ENCODE data around the gene TRAPPC5. TPM values are rescaled to one million over a fixed set of nuclear protein-coding genes. Genes with fewer than 3 reads are reported as not detected.

The TRAPPC5 gene
- 100 to 1,000 TPM in 1 of 4 donors, 10 to 100 TPM in 3; 59.9 to 114 (median 72.2) TPM for total RNA-seq

DNA sequence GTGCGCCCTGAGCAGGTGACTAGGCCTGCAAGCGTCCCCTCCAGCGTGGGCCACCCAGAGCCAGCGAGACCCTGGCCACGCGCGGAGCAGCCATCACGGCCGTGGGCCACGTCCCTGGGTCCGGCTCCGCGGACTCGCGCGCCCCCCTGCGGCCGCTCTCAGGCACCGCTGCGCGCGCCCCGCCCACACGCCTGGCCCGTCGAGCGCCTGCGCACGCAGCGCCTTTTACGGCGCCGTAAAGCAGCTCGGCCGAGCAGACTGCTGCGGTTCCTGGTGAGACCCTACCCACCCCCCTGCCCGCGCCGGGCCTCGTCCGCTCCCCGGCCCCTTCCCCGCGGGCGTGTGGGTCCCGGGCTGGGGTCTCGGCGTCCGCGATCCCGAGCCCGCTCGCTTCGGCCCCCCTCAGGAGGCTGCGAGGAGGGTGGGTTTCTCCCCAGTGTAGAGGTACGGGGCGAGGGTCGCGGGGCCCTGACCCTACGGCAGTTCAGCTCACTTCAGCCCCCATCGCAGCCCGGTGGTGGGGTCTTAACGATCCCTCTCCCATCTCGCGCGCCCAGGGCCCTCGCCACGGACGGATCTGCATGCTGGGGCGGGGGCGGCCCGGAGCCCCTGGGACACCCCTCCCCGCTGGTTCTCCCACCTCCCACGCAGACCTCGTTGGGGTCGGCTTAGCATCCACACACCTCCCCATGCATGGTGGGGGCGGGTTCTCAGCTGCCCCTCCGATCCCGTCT is at the start of gene TRAPPC5:
TSS of gene TRAPPC5 (plus strand) at position 228 of the 734 bp plus-strand sequence. CDS start 1,421 bp downstream, outside the sequence.
- TF ChIP-seq, protein P1, sequence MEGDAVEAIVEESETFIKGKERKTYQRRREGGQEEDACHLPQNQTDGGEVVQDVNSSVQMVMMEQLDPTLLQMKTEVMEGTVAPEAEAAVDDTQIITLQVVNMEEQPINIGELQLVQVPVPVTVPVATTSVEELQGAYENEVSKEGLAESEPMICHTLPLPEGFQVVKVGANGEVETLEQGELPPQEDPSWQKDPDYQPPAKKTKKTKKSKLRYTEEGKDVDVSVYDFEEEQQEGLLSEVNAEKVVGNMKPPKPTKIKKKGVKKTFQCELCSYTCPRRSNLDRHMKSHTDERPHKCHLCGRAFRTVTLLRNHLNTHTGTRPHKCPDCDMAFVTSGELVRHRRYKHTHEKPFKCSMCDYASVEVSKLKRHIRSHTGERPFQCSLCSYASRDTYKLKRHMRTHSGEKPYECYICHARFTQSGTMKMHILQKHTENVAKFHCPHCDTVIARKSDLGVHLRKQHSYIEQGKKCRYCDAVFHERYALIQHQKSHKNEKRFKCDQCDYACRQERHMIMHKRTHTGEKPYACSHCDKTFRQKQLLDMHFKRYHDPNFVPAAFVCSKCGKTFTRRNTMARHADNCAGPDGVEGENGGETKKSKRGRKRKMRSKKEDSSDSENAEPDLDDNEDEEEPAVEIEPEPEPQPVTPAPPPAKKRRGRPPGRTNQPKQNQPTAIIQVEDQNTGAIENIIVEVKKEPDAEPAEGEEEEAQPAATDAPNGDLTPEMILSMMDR (IDR thresholded peaks at IDR 0.05; ENCODE audit: low read depth): no peak

DNA sequence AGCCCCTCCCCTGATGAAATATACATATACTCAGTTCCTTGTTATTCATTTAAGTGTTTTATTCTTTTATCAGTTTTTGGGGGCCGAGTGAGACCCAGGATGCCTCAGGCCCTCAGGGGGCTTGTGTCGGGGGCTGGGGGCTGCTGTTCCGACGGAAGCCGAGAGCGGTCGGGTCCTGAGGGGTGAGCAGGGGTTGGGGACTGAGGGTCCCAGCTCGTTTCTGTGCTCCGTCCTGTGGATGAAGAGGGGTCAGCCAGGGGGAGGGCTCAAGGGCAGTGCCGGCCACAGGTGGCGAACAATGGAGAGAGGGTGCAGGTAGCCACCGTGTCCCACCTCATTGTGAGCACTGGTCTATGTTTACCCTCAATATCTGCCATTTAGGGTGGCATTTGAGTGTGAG is 49.1 kb upstream of the TRAPPC5 start:
- TF ChIP-seq, protein P1 (IDR thresholded peaks at IDR 0.05; ENCODE audit: low read depth): no peak

DNA sequence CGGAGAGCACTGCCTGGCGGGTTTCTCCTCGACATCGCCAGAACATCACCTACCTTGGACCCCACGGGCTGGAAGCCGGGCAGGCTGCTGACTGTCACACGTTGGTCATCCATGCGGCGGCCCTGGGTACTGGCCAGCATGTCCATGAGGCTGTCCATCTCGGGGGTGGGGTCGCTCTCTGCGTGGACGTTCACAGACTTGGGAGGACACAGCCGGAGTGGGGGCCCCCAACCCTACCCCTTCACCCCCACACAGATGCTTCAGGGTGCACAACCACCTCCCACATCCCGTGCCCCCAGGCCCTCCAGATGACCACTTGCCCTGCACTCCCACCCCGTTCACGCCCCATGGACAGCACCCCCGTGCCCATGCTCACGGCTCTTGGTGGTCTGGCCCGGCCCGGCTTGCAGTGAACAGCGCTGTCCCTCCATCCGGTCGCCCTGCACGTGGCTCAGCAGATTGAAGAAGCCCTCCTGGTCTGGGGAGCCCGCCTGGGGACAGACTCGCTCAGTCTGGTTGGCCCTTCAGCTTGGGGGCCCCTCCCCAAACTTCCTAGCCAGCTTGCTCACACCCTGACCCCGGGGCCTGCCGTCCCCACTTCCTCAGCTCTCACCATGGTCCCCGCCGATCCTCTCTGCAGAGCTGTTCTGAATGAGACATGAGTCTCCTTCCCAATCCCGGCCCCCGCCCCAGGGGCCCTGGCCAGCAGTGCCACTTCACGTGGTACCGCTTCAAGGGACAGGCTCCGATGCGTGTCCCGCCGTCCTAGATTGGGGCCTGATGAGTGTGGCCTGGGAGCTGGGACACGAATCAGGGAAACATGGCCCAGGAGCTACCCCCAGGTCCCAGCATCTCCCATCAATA is 48.1 kb upstream of the TRAPPC5 start:
- TF ChIP-seq, protein P1 (IDR thresholded peaks at IDR 0.05; ENCODE audit: low read depth): no peak

DNA sequence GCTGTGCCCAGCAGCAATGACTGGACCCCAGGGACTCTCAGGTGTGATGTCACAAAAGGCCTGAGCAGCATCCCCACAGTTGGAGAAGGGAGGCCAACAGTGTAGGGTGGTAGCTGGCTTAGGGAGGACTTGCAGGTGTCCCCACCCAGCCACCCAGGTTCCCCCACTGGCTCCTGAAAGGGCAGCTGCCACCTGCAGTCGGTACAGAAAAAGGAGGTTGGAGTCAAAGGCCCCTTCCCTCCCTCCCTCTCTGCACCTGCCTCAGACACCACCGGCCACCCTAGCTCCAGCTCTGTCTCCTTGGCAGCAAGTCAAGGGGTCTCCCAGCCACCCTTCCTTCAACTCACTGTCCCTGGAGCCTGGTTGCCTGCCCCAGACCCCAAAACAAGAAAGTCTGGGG is 46.9 kb upstream of the TRAPPC5 start, which contains the start of gene PCP2:
TSS of gene PCP2 (minus strand) at position 22 of the 400 bp plus-strand sequence. CDS start 262 bp downstream, outside the sequence.
- TF ChIP-seq, protein P1 (IDR thresholded peaks at IDR 0.05; ENCODE audit: low read depth): no peak

DNA sequence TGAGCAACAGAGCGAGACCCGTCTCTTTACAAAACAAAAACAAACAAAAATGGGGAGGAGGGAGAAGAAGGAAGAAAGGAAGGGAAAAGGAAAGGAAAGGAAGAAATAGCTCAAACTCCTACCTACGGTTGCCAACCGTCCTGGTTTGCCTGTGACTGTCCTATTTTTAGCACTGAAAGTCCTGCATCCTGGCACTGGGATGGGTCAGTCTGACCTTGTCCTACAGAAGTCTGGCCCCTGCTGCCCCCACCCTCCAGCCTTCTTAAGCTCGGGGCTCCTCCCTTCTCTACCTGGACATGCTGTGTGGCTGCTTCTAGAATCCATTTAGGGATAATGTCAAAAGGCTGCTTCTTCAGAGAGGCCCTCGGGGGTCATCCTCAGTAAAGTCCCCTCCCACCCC is 45.0 kb upstream of the TRAPPC5 start:
- TF ChIP-seq, protein P1 (IDR thresholded peaks at IDR 0.05; ENCODE audit: low read depth): no peak

DNA sequence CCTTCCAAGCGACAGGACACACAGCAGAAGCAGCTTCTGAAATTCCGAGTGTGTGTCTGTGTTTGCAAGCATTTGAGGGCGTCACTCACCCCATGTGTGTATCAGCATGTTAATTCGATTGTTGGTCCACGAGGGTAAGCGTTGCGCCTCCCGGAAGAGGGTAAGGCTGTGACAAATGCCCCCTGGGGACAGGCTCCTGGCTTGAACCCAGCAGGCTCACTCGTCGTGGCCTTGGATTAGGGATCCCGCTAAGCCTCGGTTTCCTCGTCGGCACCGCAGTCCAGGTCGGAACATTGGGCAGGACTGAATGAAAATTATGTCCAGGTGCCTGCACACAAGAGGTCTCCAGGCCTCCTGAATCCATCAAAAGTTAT is 44.3 kb upstream of the TRAPPC5 start:
- TF ChIP-seq, protein P1 (IDR thresholded peaks at IDR 0.05; ENCODE audit: low read depth): no peak

Measured in subcutaneous adipose tissue (tissue), 4 donors.